Fibroblast of pulmonary artery (primary cell): ENCODE results near the gene METRN.

Source experiments
- DNase-seq: peaks from one replicate; pipeline ENCODE4 v3.0.0-alpha.2; 2010; ENCODE audit warnings: low read depth
- H3K4me3 ChIP-seq: replicated peaks from 2 replicates; pipeline ENCODE4 v1.5.1; 2011; ENCODE audit warnings: low read depth, mild to moderate bottlenecking, control low read depth, low read length, moderate library complexity
- TF ChIP-seq, protein P1 (sequence below): IDR thresholded peaks from 2 replicates; pipeline ENCODE4 v1.5.1; 2011; ENCODE audit warnings: mild to moderate bottlenecking, control low read depth, low read length, inconsistent platforms; ENCODE audit errors: missing control alignments

The METRN gene

DNA sequence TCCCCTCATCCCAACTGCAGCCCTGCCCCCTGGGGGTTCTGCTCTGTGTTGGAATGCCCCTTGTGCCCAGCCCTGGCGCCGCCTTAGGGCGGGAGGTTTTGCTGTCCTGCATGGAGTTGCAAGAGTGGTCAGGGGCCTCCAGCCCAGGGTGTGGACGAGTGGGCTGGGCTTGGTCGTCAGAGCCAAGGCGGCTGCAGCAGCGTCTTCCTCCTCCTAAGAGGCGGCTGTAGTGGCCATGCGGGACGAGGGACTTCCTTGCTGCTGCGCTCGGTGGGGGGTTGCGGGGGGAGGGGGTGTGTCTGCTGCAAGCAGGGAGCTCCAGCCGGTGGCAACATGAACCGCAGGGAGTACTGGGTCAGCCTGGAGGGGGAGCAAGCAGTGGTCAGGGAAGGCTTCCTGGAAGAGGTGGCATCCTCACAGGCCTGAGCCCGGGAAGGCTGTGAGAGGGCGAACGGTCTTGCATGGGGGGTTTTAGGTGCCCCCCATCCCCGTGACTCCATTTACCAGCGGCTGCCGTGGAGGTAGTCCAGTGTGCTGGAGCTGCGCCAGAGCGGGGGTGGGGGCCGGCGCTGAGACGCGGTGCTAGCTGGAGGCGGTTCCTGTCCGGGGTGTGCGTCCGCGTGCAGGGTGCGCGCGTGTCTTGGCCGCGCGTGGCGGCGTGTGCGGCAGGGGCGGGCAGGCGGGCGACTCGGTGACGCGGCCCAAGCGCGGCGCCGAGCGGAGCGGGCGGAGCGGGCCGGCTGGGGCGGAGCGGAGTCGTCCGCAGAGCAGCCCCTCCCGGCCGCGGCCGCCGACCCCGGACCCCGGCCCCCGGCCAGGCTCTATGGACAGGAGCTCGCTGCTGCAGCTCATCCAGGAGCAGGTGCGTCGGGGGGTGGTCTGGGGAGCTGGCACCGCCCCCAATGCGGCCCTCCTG, 39.7 kb upstream of the METRN start, which contains the start of gene RHBDL1:
TSS of gene RHBDL1 (plus strand) at position 704 of the 916 bp plus-strand sequence. CDS start at position 824, 120 bp downstream.
- peak within 1 kb of the TSS; percentile 31 for H3K4me3 ChIP-seq
- DNase-seq = no peak
- TF ChIP-seq, protein P1, sequence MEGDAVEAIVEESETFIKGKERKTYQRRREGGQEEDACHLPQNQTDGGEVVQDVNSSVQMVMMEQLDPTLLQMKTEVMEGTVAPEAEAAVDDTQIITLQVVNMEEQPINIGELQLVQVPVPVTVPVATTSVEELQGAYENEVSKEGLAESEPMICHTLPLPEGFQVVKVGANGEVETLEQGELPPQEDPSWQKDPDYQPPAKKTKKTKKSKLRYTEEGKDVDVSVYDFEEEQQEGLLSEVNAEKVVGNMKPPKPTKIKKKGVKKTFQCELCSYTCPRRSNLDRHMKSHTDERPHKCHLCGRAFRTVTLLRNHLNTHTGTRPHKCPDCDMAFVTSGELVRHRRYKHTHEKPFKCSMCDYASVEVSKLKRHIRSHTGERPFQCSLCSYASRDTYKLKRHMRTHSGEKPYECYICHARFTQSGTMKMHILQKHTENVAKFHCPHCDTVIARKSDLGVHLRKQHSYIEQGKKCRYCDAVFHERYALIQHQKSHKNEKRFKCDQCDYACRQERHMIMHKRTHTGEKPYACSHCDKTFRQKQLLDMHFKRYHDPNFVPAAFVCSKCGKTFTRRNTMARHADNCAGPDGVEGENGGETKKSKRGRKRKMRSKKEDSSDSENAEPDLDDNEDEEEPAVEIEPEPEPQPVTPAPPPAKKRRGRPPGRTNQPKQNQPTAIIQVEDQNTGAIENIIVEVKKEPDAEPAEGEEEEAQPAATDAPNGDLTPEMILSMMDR = no peak

DNA sequence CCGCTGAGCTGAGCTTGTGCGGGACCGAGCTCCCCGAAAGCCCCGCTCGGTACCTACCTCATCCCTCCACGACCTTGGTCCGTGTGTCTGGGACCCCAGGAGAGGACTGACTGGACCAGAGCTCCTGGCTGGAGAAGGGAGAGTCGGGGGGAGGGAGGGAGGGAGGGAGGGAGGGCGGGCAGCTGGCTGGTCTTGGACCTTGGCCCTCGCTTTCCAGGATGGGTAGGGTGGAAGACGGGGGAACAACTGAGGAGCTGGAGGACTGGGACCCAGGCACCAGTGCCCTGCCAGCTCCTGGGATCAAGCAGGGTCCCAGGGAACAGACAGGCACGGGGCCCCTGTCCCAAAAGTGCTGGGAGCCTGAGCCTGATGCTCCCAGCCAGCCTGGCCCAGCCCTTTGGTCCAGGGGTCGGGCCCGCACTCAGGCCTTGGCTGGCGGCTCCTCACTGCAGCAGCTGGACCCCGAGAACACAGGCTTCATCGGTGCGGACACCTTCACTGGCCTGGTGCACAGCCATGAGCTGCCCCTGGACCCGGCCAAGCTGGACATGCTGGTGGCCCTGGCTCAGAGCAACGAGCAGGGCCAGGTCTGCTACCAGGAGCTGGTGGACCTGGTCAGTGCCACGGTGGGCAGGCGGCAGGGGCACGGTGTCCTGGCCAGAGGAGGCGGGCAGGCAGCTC, 38.9 kb upstream of the METRN start:
- TF ChIP-seq, protein P1 = no peak
- no peak for DNase-seq
- peak overlapping the region; percentile 30 for H3K4me3 ChIP-seq

DNA sequence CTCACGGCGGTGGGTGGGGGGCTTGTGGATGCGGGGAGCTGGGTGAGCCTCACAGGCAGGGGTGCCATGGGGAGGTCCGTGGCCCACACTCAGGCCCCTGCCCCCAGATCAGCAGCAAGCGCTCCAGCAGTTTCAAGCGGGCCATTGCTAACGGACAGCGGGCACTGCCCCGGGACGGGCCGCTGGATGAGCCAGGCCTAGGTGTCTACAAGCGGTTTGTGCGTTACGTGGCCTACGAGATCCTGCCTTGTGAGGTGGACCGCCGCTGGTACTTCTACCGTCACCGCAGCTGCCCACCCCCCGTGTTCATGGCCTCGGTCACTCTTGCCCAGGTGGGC, 38.4 kb upstream of the METRN start:
- TF ChIP-seq, protein P1 = no peak
- H3K4me3 ChIP-seq = no peak overlapping the region
- DNase-seq = no peak

DNA sequence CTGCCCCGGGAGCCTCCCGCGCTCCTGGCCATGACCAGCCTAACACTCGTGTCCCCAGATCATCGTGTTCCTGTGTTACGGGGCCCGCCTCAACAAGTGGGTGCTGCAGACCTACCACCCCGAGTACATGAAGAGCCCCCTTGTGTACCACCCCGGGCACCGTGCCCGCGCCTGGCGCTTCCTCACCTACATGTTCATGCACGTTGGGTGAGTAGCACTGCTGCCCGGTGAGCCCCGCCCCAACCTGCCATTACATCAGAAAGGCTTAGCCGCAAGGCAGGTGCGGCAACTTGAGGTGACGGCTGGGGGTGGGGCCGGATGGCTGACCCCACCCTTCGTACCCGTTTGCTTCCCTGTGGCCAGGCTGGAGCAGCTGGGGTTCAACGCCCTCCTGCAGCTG, 38.0 kb upstream of the METRN start:
- TF ChIP-seq, protein P1 = no peak
- no peak for DNase-seq
- H3K4me3 ChIP-seq = no peak overlapping the region

DNA sequence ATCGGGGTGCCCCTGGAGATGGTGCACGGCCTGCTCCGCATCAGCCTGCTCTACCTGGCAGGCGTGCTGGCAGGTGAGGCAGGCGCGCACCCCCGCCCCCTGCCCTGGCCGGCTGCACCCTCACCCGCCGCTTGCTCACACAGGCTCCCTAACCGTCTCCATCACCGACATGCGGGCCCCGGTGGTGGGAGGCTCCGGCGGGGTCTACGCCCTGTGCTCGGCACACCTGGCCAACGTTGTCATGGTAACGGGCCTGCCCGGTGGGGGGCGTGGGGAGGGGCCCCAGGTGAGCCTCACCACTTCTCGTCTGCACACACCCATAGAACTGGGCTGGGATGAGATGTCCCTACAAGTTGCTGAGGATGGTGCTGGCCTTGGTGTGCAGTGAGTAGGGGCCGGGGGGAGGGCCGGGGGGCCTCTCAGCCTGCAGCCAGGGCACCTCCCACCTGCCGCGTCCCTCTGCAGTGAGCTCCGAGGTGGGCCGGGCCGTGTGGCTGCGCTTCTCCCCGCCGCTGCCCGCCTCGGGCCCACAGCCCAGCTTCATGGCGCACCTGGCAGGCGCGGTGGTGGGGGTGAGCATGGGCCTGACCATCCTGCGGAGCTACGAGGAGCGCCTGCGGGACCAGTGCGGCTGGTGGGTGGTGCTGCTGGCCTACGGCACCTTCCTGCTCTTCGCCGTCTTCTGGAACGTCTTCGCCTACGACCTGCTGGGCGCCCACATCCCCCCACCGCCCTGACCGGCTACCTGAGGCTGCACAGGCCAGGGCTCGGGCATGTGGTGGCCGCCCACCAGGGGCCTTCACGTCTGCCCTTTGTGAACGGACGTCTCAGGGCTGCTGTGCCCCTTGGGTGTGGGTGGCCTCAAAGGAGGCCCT, 37.4 kb upstream of the METRN start:
- no peak overlapping the region for H3K4me3 ChIP-seq
- DNase-seq = no peak
- TF ChIP-seq, protein P1 = no peak

DNA sequence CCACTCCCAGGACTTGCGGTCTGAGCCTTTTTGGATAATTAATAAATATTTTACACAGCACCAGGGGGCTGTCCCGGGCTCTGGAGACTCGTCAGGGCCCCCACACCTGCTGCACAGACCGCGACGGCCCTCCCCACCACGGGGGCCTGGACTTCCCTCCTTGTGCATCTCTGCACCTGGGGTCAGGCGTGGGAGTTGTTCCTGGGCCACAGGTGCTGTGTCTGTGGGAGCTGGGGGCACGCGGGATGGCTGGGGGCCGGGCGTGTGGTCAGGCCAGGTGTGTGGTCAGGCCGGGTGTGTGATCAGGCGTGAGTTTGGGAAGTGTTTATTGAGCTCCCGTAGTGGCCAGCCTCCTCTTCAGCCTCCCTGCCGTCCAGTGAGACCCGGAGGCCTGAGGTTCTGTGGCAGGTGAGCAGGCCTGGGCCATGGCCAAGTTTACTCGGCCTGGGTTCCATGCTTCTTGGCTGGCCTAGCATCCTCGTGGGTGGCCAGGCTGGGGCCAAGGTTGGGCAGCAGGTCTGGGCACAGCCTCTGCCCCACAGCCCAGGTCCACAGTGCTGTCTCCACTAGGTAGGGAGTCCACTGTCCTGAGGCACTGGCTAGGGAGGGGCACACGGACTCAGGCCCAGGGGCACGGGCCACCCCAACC, 36.6 kb upstream of the METRN start:
- no peak overlapping the region for H3K4me3 ChIP-seq
- DNase-seq = no peak
- TF ChIP-seq, protein P1 = no peak
